PC-3 (cell line): Measurements from ENCODE around the gene PDIA6. TPM values are rescaled to one million over a fixed set of nuclear protein-coding genes. Genes with fewer than 3 reads are reported as not detected.
"Not testable (repeated sequence)": the region's sequence is repeated elsewhere in the genome, so short reads cannot be mapped to it uniquely, and the experiment has no call there.

ENCODE experiments used
- ATAC-seq: fragments of 200-7000 bp; cut with Tn5 transposase; 2 replicates; pipeline ENCODE4 v1.9.1; 2020; ENCODE audit warnings: mild to moderate bottlenecking, moderate library complexity
- BruUV-seq: library from RNA; stranded (reverse); fragments of 400-500 nt; replicated peaks from 2 replicates; lab custom pipeline; 2021; lab: Mats Ljungman, UMichigan
- CTCF ChIA-PET: fragments of 300-600 bp; sonication (Branson Sonifier 250); formaldehyde crosslinking; loops from one replicate; lab custom pipeline; 2022; ENCODE audit warnings: antibody characterized with exemption; lab: Charles Lee
- POLR2A ChIA-PET: fragments of 300-600 bp; sonication (Branson Sonifier 250); formaldehyde crosslinking; loops from one replicate; lab custom pipeline; 2022; ENCODE audit warnings: antibody characterized with exemption; ENCODE audit not compliant: unreplicated experiment; lab: Charles Lee
- DNase-seq: peaks from one replicate; pipeline ENCODE4 v3.0.0-alpha.2; 2015
- H2AFZ ChIP-seq: fragments of 300-600 bp; sonication (generic); 2 replicates; pipeline ENCODE4 v1.6.0; 2016; ENCODE audit warnings: antibody characterized with exemption, low read length
- H3F3A ChIP-seq: fragments of 300-600 bp; sonication (generic); one replicate; pipeline ENCODE4 v1.6.0; 2017; ENCODE audit warnings: antibody characterized with exemption, low read length, control low read depth, mild to moderate bottlenecking; ENCODE audit not compliant: unreplicated experiment
- H3K27ac ChIP-seq: fragments of 300-600 bp; sonication (generic); 2 replicates; pipeline ENCODE4 v1.5.1; 2016; ENCODE audit warnings: mild to moderate bottlenecking, low read length
- H3K27me3 ChIP-seq: fragments of 300-600 bp; sonication (generic); 2 replicates; pipeline ENCODE4 v1.6.1; 2016; ENCODE audit warnings: low read length, mixed read lengths
- H3K36me3 ChIP-seq: fragments of 300-600 bp; sonication (generic); 2 replicates; pipeline ENCODE4 v1.6.1; 2016; ENCODE audit warnings: low read depth, mixed run types, low read length, mixed read lengths
- H3K4me1 ChIP-seq: fragments of 300-600 bp; sonication (generic); 2 replicates; pipeline ENCODE4 v1.5.1; 2016; ENCODE audit warnings: low read length; ENCODE audit not compliant: insufficient read depth
- H3K4me2 ChIP-seq: fragments of 300-600 bp; sonication (generic); 2 replicates; pipeline ENCODE4 v1.6.0; 2016; ENCODE audit warnings: low read length
- H3K4me3 ChIP-seq: fragments of 300-600 bp; sonication (generic); 2 replicates; pipeline ENCODE4 v1.5.1; 2016; ENCODE audit warnings: mild to moderate bottlenecking, low read length, mixed read lengths
- H3K79me2 ChIP-seq: fragments of 300-600 bp; sonication (generic); 2 replicates; pipeline ENCODE4 v1.6.1; 2017; ENCODE audit warnings: low read length, mixed read lengths
- H3K9ac ChIP-seq: fragments of 300-600 bp; sonication (generic); 2 replicates; pipeline ENCODE4 v1.6.0; 2016; ENCODE audit warnings: mild to moderate bottlenecking, low read length
- H3K9me2 ChIP-seq: fragments of 300-600 bp; sonication (generic); replicated peaks from 2 replicates; pipeline ENCODE4 v1.6.1; 2016; ENCODE audit warnings: mixed run types, low read length, mixed read lengths
- H3K9me3 ChIP-seq: fragments of 300-600 bp; sonication (generic); 2 replicates; pipeline ENCODE4 v1.6.1; 2016; ENCODE audit warnings: low read length, mixed read lengths
- H4K20me1 ChIP-seq: fragments of 300-600 bp; sonication (generic); 2 replicates; pipeline ENCODE4 v1.6.1; 2016; ENCODE audit warnings: low read length, mixed read lengths
- CTCF ChIP-seq: fragments of 300-600 bp; sonication (generic); conservative IDR thresholded peaks from 2 replicates; pipeline ENCODE4 v1.5.1; 2017; ENCODE audit warnings: antibody characterized with exemption, low read depth, mild to moderate bottlenecking, low read length
- EZH2 ChIP-seq: fragments of 300-600 bp; sonication (generic); IDR thresholded peaks from one replicate; pipeline ENCODE4 v1.6.1; 2017; ENCODE audit warnings: antibody characterized with exemption, mild to moderate bottlenecking, low read length; ENCODE audit not compliant: unreplicated experiment
- EZH2phosphoT487 ChIP-seq: fragments of 300-600 bp; sonication (generic); IDR thresholded peaks from 2 replicates; pipeline ENCODE4 v1.6.1; 2018; ENCODE audit warnings: mild to moderate bottlenecking, antibody characterized with exemption, low read length, borderline replicate concordance
- intact Hi-C: fragments of 100-400 bp; cut with micrococcal nuclease; formaldehyde crosslinking; loops from 2 replicates; pipeline ENCODE4 v1.9.0; 2023
- total RNA-seq: library from RNA; depleted of rRNA; stranded (reverse); fragments of >200 nt; gene quantifications from 2 replicates; pipeline ENCODE4 v1.2.3, GENCODE V29; 2014

Gene PDIA6
- total RNA-seq, 1 experiment from 2014 or later: 351 TPM

- H4K20me1 ChIP-seq: no peaks in the 10 kb centered on the region
- H2AFZ ChIP-seq: no peak overlapping the region
- H3K27me3 ChIP-seq: peaks cover 39% of the 10 kb centered on the region
- TF ChIP-seq EZH2: no peak
- no peak for TF ChIP-seq EZH2phosphoT487
- H3K27ac ChIP-seq: no peak overlapping the region
- intact Hi-C loops: loop anchor here (10.0 kb wide), 1 partner anchor 104 kb away; no protein-coding TSS in a partner anchor
- no peaks in the 10 kb centered on the region for H3F3A ChIP-seq
- H3K9ac ChIP-seq: no peak overlapping the region
- H3K9me3 ChIP-seq: no peaks in the 10 kb centered on the region
- BruUV-seq: no TSS peak
- no peaks in the 10 kb centered on the region for H3K36me3 ChIP-seq
- H3K4me1 ChIP-seq: no peaks in the 10 kb centered on the region
- CTCF ChIA-PET: no interaction called here
- no peak overlapping the region for H3K4me3 ChIP-seq
- DNase-seq (no peak), ATAC-seq (no peak)
- no peaks in the 10 kb centered on the region for H3K79me2 ChIP-seq
- H3K4me2 ChIP-seq: no peak overlapping the region
- no peaks in the 10 kb centered on the region for H3K9me2 ChIP-seq
- POLR2A ChIA-PET: no interaction called here
Observed at GRCh38 chr2:10818984-10819383, 6.4 kb upstream of the PDIA6 start.

DNA sequence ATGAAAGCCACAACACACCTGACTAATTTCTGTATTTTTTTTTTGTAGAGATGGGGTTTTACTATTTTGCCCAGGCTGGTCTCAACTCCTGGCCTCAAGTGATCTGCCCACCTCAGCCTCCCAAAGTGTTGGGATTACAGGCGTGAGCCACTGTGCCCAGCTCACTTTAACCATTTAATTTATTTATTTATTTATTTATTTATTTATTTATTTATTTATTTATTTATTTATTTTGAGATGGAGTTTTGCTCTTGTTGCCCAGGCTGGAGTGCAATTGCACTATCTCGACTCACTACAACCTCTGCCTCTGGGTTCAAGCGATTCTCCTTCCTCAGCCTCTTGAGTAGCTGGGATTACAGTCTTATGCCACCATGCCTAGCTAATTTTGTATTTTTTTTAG lies 5.7 kb upstream of the PDIA6 start:
- CTCF ChIA-PET, H4K20me1 ChIP-seq, H3K9me3 ChIP-seq, BruUV-seq, H3K9ac ChIP-seq, H3K4me3 ChIP-seq, H3K4me2 ChIP-seq, H3F3A ChIP-seq, DNase-seq, ATAC-seq, H3K4me1 ChIP-seq, POLR2A ChIA-PET, H3K27ac ChIP-seq, H3K9me2 ChIP-seq, H3K36me3 ChIP-seq, H3K79me2 ChIP-seq, H2AFZ ChIP-seq: not testable (repeated sequence)
- intact Hi-C loops: loop anchor here (10.0 kb wide), 1 partner anchor 104 kb away; no protein-coding TSS in a partner anchor
- peaks cover 32% of the 10 kb centered on the region for H3K27me3 ChIP-seq

- Histone ChIP-seq H3K9me3 (no peaks in the 10 kb centered on the region), H3K9ac (no peak overlapping the region), H3K4me1 (peaks cover 4% of the 10 kb centered on the region), H3K4me3 (no peak overlapping the region), H3K36me3 (no peaks in the 10 kb centered on the region), H3K27ac (no peak overlapping the region), H4K20me1 (no peaks in the 10 kb centered on the region), H3K9me2 (no peaks in the 10 kb centered on the region), H3K79me2 (peaks cover 1% of the 10 kb centered on the region; the same call in 1 of the 2 replicates), H3K4me2 (no peak overlapping the region), H3F3A (no peaks in the 10 kb centered on the region), H2AFZ (no peak overlapping the region), H3K27me3 (peaks cover 25% of the 10 kb centered on the region)
- ChIA-PET POLR2A (no interaction called here), CTCF (interaction anchor here (0.6 kb wide), 1 partner anchor 8 kb away, joined by 4 read pairs; no protein-coding TSS in a partner anchor)
- intact Hi-C loops: loop anchor here (10.0 kb wide), 1 partner anchor 103 kb away; no protein-coding TSS in a partner anchor
- no peak for TF ChIP-seq EZH2phosphoT487
- no peak for TF ChIP-seq EZH2
- peak; percentile 61 for TF ChIP-seq CTCF
- no TSS peak for BruUV-seq
- peak; percentile 51 for DNase-seq
- peak; percentile 16; the same call in 1 of the 2 replicates for ATAC-seq
Observed at GRCh38 chr2:10817413-10817812, 4.8 kb upstream of the PDIA6 start.
